SK-N-SH treated with all-trans-retinoic acid at 6 μM for 48 hours (cell line): ENCODE results near the gene GCC2.

ENCODE experiments used
- ATAC-seq: fragments of 200-7000 bp; cut with Tn5 transposase; 3 replicates; pipeline ENCODE4 v1.9.1; 2020; ENCODE audit warnings: mild to moderate bottlenecking, moderate library complexity
- ARNTL ChIP-seq: fragments of 450-650 bp; formaldehyde crosslinking; IDR thresholded peaks from 2 replicates; pipeline ENCODE4 v1.5.0; 2020; ENCODE audit warnings: low read depth, mild to moderate bottlenecking, moderate library complexity, borderline replicate concordance
- CREB5 ChIP-seq: fragments of 250-450 bp; sonication (Bioruptor Pico); IDR thresholded peaks from 2 replicates; pipeline ENCODE4 v1.5.1; 2020; ENCODE audit warnings: low read depth, mild to moderate bottlenecking, moderate library complexity
- CSDC2 ChIP-seq: fragments of 250-450 bp; sonication (Bioruptor Pico); IDR thresholded peaks from 2 replicates; pipeline ENCODE4 v1.5.0; 2020; ENCODE audit warnings: mild to moderate bottlenecking, moderate library complexity
- CSRNP3 ChIP-seq: fragments of 250-450 bp; sonication (Bioruptor Pico); IDR thresholded peaks from 2 replicates; pipeline ENCODE4 v1.5.1; 2021; ENCODE audit warnings: mild to moderate bottlenecking, moderate library complexity
- ESRRG ChIP-seq: fragments of 250-450 bp; sonication (Bioruptor Pico); IDR thresholded peaks from 2 replicates; pipeline ENCODE4 v1.6.1; 2021; ENCODE audit warnings: mild to moderate bottlenecking
- GLIS3 ChIP-seq: fragments of 250-450 bp; sonication (Bioruptor Pico); IDR thresholded peaks from 2 replicates; pipeline ENCODE4 v1.5.0; 2020; ENCODE audit warnings: mild to moderate bottlenecking, moderate library complexity
- ISL1 ChIP-seq: fragments of 250-450 bp; sonication (Bioruptor Pico); IDR thresholded peaks from 2 replicates; pipeline ENCODE4 v2.1.2; 2022; ENCODE audit warnings: mild to moderate bottlenecking, moderate library complexity
- OSR1 ChIP-seq: fragments of 250-450 bp; sonication (Bioruptor Pico); IDR thresholded peaks from 2 replicates; pipeline ENCODE4 v1.8.0; 2022; ENCODE audit warnings: moderate library complexity, mild to moderate bottlenecking, inconsistent platforms
- PATZ1 ChIP-seq: fragments of 250-450 bp; sonication (Bioruptor Pico); IDR thresholded peaks from 2 replicates; pipeline ENCODE4 v1.8.0; 2020; ENCODE audit warnings: mild to moderate bottlenecking, moderate library complexity, borderline replicate concordance
- POU6F1 ChIP-seq: fragments of 250-450 bp; sonication (Bioruptor Pico); IDR thresholded peaks from 2 replicates; pipeline ENCODE4 v1.8.0; 2021; ENCODE audit warnings: low read depth, mild to moderate bottlenecking, moderate library complexity, borderline replicate concordance
- PPARA ChIP-seq: fragments of 250-450 bp; sonication (Bioruptor Pico); IDR thresholded peaks from 2 replicates; pipeline ENCODE4 v1.5.0; 2020; ENCODE audit warnings: mild to moderate bottlenecking, borderline replicate concordance
- RARB ChIP-seq: fragments of 250-450 bp; sonication (Bioruptor Pico); IDR thresholded peaks from 2 replicates; pipeline ENCODE4 v1.8.0; 2021; ENCODE audit warnings: mild to moderate bottlenecking, moderate library complexity
- SNAI2 ChIP-seq: fragments of 250-450 bp; sonication (Bioruptor Pico); IDR thresholded peaks from 2 replicates; pipeline ENCODE4 v1.5.0; 2020; ENCODE audit warnings: mild to moderate bottlenecking, moderate library complexity
- TCF4 ChIP-seq: fragments of 250-450 bp; sonication (Bioruptor Pico); IDR thresholded peaks from 2 replicates; pipeline ENCODE4 v1.8.0; 2021; ENCODE audit warnings: mild to moderate bottlenecking, moderate library complexity, borderline replicate concordance
- TOX ChIP-seq: fragments of 250-450 bp; sonication (Bioruptor Pico); IDR thresholded peaks from 2 replicates; pipeline ENCODE4 v1.8.0; 2021; ENCODE audit warnings: mild to moderate bottlenecking, moderate library complexity, borderline replicate concordance
- TSHZ2 ChIP-seq: fragments of 250-450 bp; sonication (Bioruptor Pico); IDR thresholded peaks from 2 replicates; pipeline ENCODE4 v1.5.0; 2020; ENCODE audit warnings: mild to moderate bottlenecking, moderate library complexity
- ZC3H10 ChIP-seq: fragments of 250-450 bp; sonication (Bioruptor Pico); IDR thresholded peaks from 2 replicates; pipeline ENCODE4 v1.5.1; 2021; ENCODE audit warnings: mild to moderate bottlenecking, moderate library complexity
- ZFP30 ChIP-seq: fragments of 450-650 bp; formaldehyde crosslinking; IDR thresholded peaks from 2 replicates; pipeline ENCODE4 v1.5.0; 2022; ENCODE audit warnings: mild to moderate bottlenecking, moderate library complexity
- ZNF565 ChIP-seq: fragments of 450-650 bp; formaldehyde crosslinking; conservative IDR thresholded peaks from 2 replicates; pipeline ENCODE4 v1.5.0; 2020; ENCODE audit warnings: low read depth, mild to moderate bottlenecking, moderate library complexity
- ZNF8 ChIP-seq: fragments of 450-650 bp; formaldehyde crosslinking; IDR thresholded peaks from 2 replicates; pipeline ENCODE4 v1.5.0; 2020; ENCODE audit warnings: mild to moderate bottlenecking, moderate library complexity

Gene GCC2

GRCh38 chr2:108448678-108449409, at the start of gene GCC2:
GCC2 (plus strand) TSS chr2:108449206; CDS start chr2:108449275, 69 bp downstream.
- peak; percentile 95 for ATAC-seq
- peak; percentile 12; the same call in 1 of the 2 replicates for TF ChIP-seq RARB (CRISPR knock-in tag)
- no peak for TF ChIP-seq TCF4 (CRISPR knock-in tag)
- no peak for TF ChIP-seq POU6F1 (CRISPR knock-in tag)

GRCh38 chr2:108399479-108399878, 49.5 kb upstream of the GCC2 start:
- TF ChIP-seq POU6F1 (CRISPR knock-in tag) (no peak), GLIS3 (CRISPR knock-in tag) (no peak), SNAI2 (CRISPR knock-in tag) (no peak), TCF4 (CRISPR knock-in tag) (no peak), CREB5 (no peak), TOX (CRISPR knock-in tag) (no peak), CSRNP3 (no peak), ZFP30 (no peak), ZNF8 (CRISPR knock-in tag) (no peak), TSHZ2 (CRISPR knock-in tag) (no peak), ESRRG (CRISPR knock-in tag) (no peak), ZNF565 (CRISPR knock-in tag) (no peak), ISL1 (no peak), ZC3H10 (CRISPR knock-in tag) (no peak)
- ATAC-seq = no peak

- ATAC-seq = no peak
- TF ChIP-seq OSR1 (CRISPR knock-in tag) (no peak), RARB (CRISPR knock-in tag) (no peak), PPARA (no peak), ISL1 (no peak), ARNTL (CRISPR knock-in tag) (no peak), CSDC2 (CRISPR knock-in tag) (no peak), POU6F1 (CRISPR knock-in tag) (no peak), ZNF565 (CRISPR knock-in tag) (no peak), PATZ1 (CRISPR knock-in tag) (no peak), ESRRG (CRISPR knock-in tag) (no peak), TOX (CRISPR knock-in tag) (no peak)
Measured at GRCh38 chr2:108401800-108402199, 47.2 kb upstream of the GCC2 start.
